Measurements from ENCODE around the gene GABARAP. TPM values are rescaled to one million over a fixed set of nuclear protein-coding genes. Genes with fewer than 3 reads are reported as not detected.

The GABARAP gene
- total and polyA plus RNA-seq, 2 of the 4 experiments (the other 2 are of a cell fraction): 77.8 to 780 TPM

DNA sequence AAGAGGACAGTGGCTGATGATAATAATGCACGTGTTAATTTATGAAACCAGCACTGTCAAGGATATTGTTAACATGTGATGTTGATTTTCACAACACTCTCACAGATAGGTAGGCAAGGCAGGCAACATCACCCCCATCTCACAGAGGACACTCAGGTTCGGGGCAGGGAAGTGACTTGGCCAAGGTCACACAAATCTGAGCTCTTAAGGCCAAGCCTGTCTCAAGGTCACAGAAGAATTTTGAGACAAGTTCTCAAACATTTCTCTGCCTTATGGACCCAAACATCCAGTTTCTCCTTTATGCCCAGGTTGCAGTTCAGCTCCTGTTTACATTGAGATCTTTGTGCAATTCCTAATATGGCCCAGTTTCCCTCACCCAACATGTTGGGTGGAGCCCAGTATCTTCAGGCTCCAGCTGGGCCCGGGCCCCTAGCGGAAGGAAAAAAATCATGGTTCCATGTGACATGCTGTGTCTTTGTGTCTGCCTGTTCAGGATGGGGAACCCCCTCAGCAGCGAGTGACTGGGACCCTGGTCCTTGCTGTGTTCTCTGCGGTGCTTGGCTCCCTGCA is 40.6 kb upstream of the GABARAP start:
- in situ Hi-C loops (cut with MboI; ENCODE audit: low sequenced_read_pairs) (no loop called here), dilution Hi-C loops (cut with HindIII; ENCODE audit: low sequenced_read_pairs, unreplicated experiment) (no loop called here), intact Hi-C loops (cut with micrococcal nuclease) (no loop called here)
- BruUV-seq (replicated peaks): no TSS peak
- Histone ChIP-seq H2AK5ac (ENCODE audit: low read depth, low read length) (no peak overlapping the region), H3K9me1 (ENCODE audit: insufficient read depth, low read length) (no peaks in the 10 kb centered on the region), H4K20me1 (ENCODE audit: insufficient read depth, low read length) (no peaks in the 10 kb centered on the region), H3K36me3 (ENCODE audit: control insufficient read depth, insufficient read depth, low read length) (no peaks in the 10 kb centered on the region), H3K4me2 (ENCODE audit: low read depth, low read length) (no peak overlapping the region), H3K4me1 (ENCODE audit: control insufficient read depth, insufficient read depth, low read length) (peaks cover 2% of the 10 kb centered on the region; the same call in 1 of the 2 replicates), H3K23ac (ENCODE audit: low read depth, low read length) (peak overlapping the region; percentile 24; the same call in 1 of the 2 replicates), H3K18ac (ENCODE audit: low read depth, low read length) (no peak overlapping the region), H3K27ac (ENCODE audit: insufficient read depth, low read length) (no peak overlapping the region), H4K5ac (ENCODE audit: low read depth, low read length) (no peak overlapping the region), H3K14ac (replicated peaks; ENCODE audit: low read depth, low read length) (no peak overlapping the region), H3K9me3 (ENCODE audit: control insufficient read depth, insufficient read depth, low read length) (no peaks in the 10 kb centered on the region), H3K27me3 (ENCODE audit: control insufficient read depth, insufficient read depth, low read length) (peaks cover 40% of the 10 kb centered on the region), H4K8ac (ENCODE audit: low read depth in 2 of 2, low read length in 2 of 2) (no peak overlapping the region), H2AK9ac (replicated peaks; ENCODE audit: low read depth, low read length, poor library complexity) (no peak overlapping the region), H3K79me1 (ENCODE audit: low read depth in 1 of 2, low read length in 2 of 2) (no peaks in the 10 kb centered on the region), H3K4ac (ENCODE audit: low read depth, low read length) (no peak overlapping the region), H3K56ac (ENCODE audit: extremely low read depth, insufficient read depth, low read length) (no peak overlapping the region), H3K9ac (ENCODE audit: low read depth, low read length) (no peak overlapping the region), H2BK15ac (ENCODE audit: low read depth, low read length) (no peak overlapping the region), H2BK20ac (ENCODE audit: low read depth, low read length) (no peak overlapping the region), H2BK120ac (ENCODE audit: low read depth, low read length) (no peak overlapping the region), H3K4me3 (ENCODE audit: insufficient read depth, low read depth, low read length) (no peak overlapping the region), H2AFZ (replicated peaks; ENCODE audit: low read length, poor library complexity) (no peak overlapping the region), H2BK5ac (ENCODE audit: low read depth, low read length, poor library complexity, severe bottlenecking) (no peak overlapping the region), H4K91ac (ENCODE audit: insufficient read depth, low read depth, low read length) (no peak overlapping the region)
- no CpG with 5 or more reads among the region's 6 CpGs for WGBS, 2 experiments (ENCODE audit: extremely low coverage in 2 of 2, insufficient read length in 1 of 2)
- CTCF ChIA-PET: interaction anchor here (2.7 kb wide), 1 partner anchor 14 kb away, joined by 17 read pairs; no protein-coding TSS in a partner anchor
- DNase-seq: no peak
- no peak for TF ChIP-seq RCOR1 (IDR thresholded peaks at IDR 0.05; ENCODE audit: insufficient replicate concordance, low read length)
- no peak for TF ChIP-seq SMC3 (IDR thresholded peaks at IDR 0.05; ENCODE audit: low read depth, low read length)
- TF ChIP-seq, protein P1, sequence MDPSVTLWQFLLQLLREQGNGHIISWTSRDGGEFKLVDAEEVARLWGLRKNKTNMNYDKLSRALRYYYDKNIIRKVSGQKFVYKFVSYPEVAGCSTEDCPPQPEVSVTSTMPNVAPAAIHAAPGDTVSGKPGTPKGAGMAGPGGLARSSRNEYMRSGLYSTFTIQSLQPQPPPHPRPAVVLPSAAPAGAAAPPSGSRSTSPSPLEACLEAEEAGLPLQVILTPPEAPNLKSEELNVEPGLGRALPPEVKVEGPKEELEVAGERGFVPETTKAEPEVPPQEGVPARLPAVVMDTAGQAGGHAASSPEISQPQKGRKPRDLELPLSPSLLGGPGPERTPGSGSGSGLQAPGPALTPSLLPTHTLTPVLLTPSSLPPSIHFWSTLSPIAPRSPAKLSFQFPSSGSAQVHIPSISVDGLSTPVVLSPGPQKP (IDR thresholded peaks at IDR 0.05; ENCODE audit: borderline replicate concordance, low read depth, low read length): no peak
- no peak for TF ChIP-seq CEBPB (IDR thresholded peaks at IDR 0.05; ENCODE audit: low read depth, low read length)
- POLR2A ChIA-PET (ENCODE audit: unreplicated experiment): no interaction called here
- no peak for ATAC-seq (ENCODE audit: low read depth)

All from IMR-90 (cell line).